Bronchial epithelial cell (primary cell): ENCODE data around the gene NACC2. TPM values are rescaled to one million over a fixed set of nuclear protein-coding genes. Genes with fewer than 3 reads are reported as not detected.

ENCODE experiments used
- DNase-seq: peaks from one replicate; pipeline ENCODE4 v3.0.0-alpha.2; 2010; ENCODE audit warnings: low read depth
- FAIRE-seq: peaks from 2 replicates; lab custom pipeline; 2011; peaks lifted over from hg19 to GRCh38; lab: Jason Lieb, UNC
- H3K27me3 ChIP-seq: 2 replicates; pipeline ENCODE4 v1.5.1; 2011; ENCODE audit warnings: low read length; ENCODE audit not compliant: control insufficient read depth, insufficient read depth
- H3K36me3 ChIP-seq: 2 replicates; pipeline ENCODE4 v1.5.1; 2011; ENCODE audit warnings: low read length; ENCODE audit not compliant: control insufficient read depth, insufficient read depth
- H3K4me3 ChIP-seq: 2 replicates; pipeline ENCODE4 v1.5.1; 2011; ENCODE audit warnings: mild to moderate bottlenecking, low read depth, low read length, control low read depth
- total RNA-seq: library from RNA; depleted of rRNA; stranded (reverse); fragments of >200 nt; gene quantifications from 2 replicates; pipeline ENCODE4 v1.2.1, GENCODE V29; 2014
- TF ChIP-seq, protein P1 (sequence below): IDR thresholded peaks from 2 replicates; pipeline ENCODE4 v1.5.1; 2011; ENCODE audit warnings: mild to moderate bottlenecking, moderate library complexity, low read length, control low read depth, inconsistent platforms; ENCODE audit not compliant: insufficient read depth, severe bottlenecking

The NACC2 gene
- total RNA-seq, 1 donor from 2014 or later, result 7.6 TPM

DNA sequence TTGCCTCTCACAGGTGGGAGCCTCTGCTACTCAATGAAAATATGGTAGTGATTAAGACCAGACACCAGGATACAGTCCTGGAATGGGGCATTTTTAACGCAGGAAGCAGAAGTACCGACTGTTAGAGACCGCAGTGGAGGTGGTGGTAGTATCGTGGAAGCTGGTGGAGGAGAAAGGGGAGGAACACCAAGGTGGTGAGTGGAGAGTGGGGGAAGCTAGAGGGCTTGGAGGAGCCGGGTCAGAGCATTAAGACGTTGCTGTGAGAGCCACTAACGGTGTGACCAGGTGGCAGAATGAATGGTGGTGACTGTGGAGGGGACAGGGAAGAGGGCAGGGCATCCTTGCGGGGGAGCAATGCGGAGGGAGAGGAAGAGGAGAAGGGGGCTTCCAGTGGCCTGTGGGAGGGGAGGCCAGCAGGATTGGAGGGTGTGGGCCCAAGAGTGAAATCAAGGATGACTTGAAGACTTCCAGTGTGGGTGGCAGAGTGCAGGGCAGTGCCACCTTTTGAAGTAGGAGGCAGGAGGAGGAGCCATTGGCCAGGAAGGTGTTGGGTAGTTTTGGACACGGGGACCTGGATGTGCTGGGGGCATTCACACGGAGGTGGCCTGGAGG lies 132.3 kb downstream of the NACC2 start:
- FAIRE-seq (no peak), DNase-seq (no peak)
- TF ChIP-seq, protein P1, sequence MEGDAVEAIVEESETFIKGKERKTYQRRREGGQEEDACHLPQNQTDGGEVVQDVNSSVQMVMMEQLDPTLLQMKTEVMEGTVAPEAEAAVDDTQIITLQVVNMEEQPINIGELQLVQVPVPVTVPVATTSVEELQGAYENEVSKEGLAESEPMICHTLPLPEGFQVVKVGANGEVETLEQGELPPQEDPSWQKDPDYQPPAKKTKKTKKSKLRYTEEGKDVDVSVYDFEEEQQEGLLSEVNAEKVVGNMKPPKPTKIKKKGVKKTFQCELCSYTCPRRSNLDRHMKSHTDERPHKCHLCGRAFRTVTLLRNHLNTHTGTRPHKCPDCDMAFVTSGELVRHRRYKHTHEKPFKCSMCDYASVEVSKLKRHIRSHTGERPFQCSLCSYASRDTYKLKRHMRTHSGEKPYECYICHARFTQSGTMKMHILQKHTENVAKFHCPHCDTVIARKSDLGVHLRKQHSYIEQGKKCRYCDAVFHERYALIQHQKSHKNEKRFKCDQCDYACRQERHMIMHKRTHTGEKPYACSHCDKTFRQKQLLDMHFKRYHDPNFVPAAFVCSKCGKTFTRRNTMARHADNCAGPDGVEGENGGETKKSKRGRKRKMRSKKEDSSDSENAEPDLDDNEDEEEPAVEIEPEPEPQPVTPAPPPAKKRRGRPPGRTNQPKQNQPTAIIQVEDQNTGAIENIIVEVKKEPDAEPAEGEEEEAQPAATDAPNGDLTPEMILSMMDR, result no peak
- Histone ChIP-seq H3K36me3 (no peaks in the 10 kb centered on the region), H3K4me3 (no peak overlapping the region), H3K27me3 (no peaks in the 10 kb centered on the region)

DNA sequence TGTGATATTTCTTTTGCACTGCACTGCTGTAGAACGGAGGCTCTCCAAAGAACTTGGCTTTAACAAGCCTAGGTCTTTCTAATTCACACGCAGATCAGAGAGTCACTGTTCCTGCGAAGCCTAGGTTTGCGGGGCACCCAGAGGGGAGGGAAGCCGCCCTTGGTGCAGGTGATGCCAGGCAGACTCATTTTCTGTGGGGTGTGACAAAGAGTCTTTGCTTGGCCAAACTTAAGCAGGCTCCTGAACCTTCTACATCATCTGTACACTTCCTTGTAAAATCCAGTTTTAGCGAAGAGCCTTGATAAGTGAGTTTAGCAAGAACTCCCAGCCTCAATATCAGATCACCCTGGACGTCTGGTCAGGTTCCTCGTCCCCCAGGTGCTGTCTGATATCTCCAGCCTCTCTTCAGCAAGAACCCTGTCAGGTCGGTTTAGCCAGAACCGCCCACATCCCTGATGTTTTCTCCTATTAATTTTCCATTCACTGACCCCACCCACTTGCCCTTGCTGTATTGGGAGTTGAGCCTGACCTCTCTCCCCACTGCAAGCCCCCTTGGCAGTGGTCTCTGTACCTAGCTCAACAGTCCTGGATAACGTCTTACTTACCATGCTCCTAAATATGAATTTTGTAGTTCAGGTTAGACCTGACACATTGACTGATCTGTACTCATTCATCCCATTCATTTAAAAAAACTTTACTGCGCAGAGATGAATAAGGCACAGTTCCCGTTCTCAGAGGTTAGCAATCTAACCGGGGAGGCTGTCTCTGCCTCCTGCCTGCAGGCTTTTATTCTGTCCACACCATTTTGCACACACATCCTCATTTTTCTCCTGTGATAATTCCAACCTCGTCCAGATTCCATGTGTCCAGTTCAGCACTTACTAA lies 133.0 kb downstream of the NACC2 start:
- Histone ChIP-seq H3K4me3 (no peak overlapping the region), H3K36me3 (no peaks in the 10 kb centered on the region), H3K27me3 (no peaks in the 10 kb centered on the region)
- FAIRE-seq (no peak), DNase-seq (no peak)
- TF ChIP-seq, protein P1, result no peak

DNA sequence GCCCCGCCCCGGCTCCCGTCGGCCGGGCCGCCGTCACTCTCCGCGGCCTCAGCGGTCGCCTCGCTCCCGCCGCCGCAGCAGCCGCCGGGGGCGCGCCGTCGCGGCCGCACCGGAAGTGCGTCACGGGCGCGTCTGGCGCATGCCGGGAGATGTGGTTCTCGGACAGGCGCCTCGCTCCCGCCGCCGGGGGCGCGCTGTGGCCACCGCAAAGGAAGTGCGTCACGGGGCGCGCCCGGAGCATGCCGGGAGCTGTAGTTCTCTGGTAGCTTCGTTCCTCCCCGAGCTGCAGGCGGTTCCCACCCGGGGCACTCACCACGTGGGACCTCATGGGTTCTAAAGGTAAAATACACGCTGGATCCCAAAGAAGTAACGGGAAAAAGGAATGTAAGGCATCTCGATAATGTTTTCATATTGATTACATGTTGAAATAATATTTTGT lies 133.8 kb downstream of the NACC2 start, which contains the start of gene UBAC1:
Gene UBAC1, minus strand, starts transcription at position 97 of the 439 bp plus-strand sequence. CDS start 211 bp downstream, outside the sequence.
- no peak for FAIRE-seq

DNA sequence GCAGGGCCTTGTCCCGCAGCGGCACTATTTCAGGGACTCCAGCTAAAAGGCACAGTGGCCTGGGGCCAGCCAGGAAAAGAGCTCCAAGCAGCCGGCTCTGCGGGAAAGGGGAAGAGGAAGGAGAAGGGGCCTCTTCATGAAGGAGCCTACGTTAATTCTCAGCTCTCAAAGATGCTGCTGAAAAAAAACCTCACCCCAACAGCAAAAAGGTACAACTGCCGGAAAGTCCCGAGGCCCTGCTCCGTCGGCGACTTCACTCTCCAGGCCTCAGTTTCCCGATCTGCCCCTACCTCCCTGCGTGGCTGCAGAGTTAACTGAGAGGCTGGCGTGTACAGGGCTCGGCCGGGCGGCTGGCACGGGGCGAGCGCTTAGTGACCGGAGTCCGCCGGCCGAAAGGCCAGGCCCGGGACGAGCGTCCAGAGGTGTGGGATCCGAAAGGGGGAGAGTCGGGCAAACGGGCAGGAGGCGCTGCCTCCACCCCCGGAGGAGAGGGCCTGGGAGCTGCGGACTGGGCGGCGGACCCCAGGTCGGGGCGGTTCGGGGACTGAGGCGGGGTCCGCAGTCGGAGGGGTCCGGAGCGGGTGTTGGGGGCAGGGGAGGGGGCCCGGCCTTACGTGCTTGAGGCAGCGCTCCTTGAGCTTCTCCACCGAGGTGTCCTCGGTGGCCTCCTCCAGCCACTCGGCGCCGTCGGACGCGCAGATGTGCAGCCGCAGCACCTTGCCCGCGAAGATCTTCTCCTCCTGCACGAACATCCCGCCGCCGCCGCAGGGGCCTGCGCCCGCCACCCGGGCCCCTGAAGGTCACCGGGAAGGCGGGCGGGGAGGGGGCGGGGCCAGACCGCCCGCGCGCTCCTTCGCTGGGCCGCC lies 134.4 kb downstream of the NACC2 start:
- peaks cover 1% of the 10 kb centered on the region for H3K36me3 ChIP-seq
- TF ChIP-seq, protein P1, result no peak
- FAIRE-seq (no peak), DNase-seq (no peak)
- H3K4me3 ChIP-seq, result peak overlapping the region; percentile 85
- no peaks in the 10 kb centered on the region for H3K27me3 ChIP-seq

More for the DNA sequence above, 133.8 kb downstream of the NACC2 start, which contains the start of gene UBAC1:
- Histone ChIP-seq H3K36me3 (peaks cover under 1% of the 10 kb centered on the region), H3K4me3 (peak within 1 kb of the TSS; percentile 85), H3K27me3 (no peaks in the 10 kb centered on the region)
- TF ChIP-seq, protein P1, result peak; percentile 51
- peak; percentile 82 for DNase-seq

DNA sequence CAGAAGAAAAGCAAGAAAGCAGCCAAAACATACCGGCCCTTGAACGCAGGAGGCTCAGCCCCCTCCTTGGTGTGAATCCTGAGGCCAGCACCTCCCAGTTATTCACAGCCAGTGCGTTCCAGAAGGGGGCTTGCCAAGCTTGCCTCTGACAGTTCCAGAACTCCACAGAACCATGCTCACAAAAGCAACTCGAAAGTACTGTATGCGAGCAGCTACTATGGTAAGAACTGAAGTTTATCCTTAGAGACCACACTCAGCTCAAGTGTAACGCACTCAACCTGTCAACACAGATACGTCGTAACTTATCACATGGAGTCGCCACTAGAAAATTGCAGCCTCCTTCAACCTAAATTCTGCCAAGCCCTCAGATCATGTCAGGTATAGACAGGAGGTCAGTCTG lies 135.3 kb downstream of the NACC2 start:
- FAIRE-seq, result no peak
- peak; percentile 17 for DNase-seq
- Histone ChIP-seq H3K27me3 (no peaks in the 10 kb centered on the region), H3K36me3 (peaks cover 2% of the 10 kb centered on the region), H3K4me3 (peak overlapping the region; percentile 85)
- TF ChIP-seq, protein P1, result no peak
